ENCODE data around the gene TYK2.
A peak's percentile ranks its signal among the peaks of the same experiment; 100 is the strongest.

Gene TYK2

GRCh38 chr19:10333758-10334587, 46.4 kb downstream of the TYK2 start:
- peak; percentile 83 for DNase-seq

GRCh38 chr19:10332965-10333757, 47.2 kb downstream of the TYK2 start, which contains the start of gene RAVER1:
RAVER1 (minus strand) TSS chr19:10333529; CDS start chr19:10333507, 22 bp downstream.
- peak; percentile 97 for DNase-seq

- no peak for DNase-seq
These were observed 48.0 kb downstream of the TYK2 start for GRCh38 chr19:10332158-10332964.

- DNase-seq, result no peak
These were observed 50.8 kb downstream of the TYK2 start for GRCh38 chr19:10329555-10329954.

GRCh38 chr19:10328558-10329429, 51.6 kb downstream of the TYK2 start:
- no peak for DNase-seq

- DNase-seq, result no peak
These were observed 52.6 kb downstream of the TYK2 start for GRCh38 chr19:10327793-10328192.

- no peak for DNase-seq
These were observed 54.6 kb downstream of the TYK2 start for GRCh38 chr19:10325732-10326131.

GRCh38 chr19:10321874-10322835, 58.2 kb downstream of the TYK2 start:
- DNase-seq, result no peak

- DNase-seq, result no peak
These were observed 59.0 kb downstream of the TYK2 start for GRCh38 chr19:10321417-10321797.

GRCh38 chr19:10320602-10321416, 59.6 kb downstream of the TYK2 start:
- no peak for DNase-seq

GRCh38 chr19:10318807-10319682, 61.3 kb downstream of the TYK2 start:
- no peak for DNase-seq

GRCh38 chr19:10317857-10318462, 62.4 kb downstream of the TYK2 start:
- no peak for DNase-seq

- DNase-seq, result no peak
These were observed 63.1 kb downstream of the TYK2 start for GRCh38 chr19:10317045-10317856.

- DNase-seq, result peak; percentile 11
These were observed 63.9 kb downstream of the TYK2 start for GRCh38 chr19:10316229-10317044.

GRCh38 chr19:10315335-10316214, 64.8 kb downstream of the TYK2 start, which contains the start of gene FDX2:
FDX2 (minus strand) TSS chr19:10316015; CDS start chr19:10315996, 19 bp downstream.
- peak; percentile 72 for DNase-seq
